Small intestine (tissue), 7 donors: Measurements from ENCODE around the gene LYRM9. TPM values are rescaled to one million over a fixed set of nuclear protein-coding genes. Genes with fewer than 3 reads are reported as not detected.
"Not testable (repeated sequence)": the region's sequence is repeated elsewhere in the genome, so short reads cannot be mapped to it uniquely, and the experiment has no call there.

ENCODE experiments used
- DNase-seq, 2 donors: peaks; one replicate each; pipeline versions ENCODE4 v3.0.0 to v3.0.0-alpha.2; 2013
- FAIRE-seq: peaks from 2 replicates; lab custom pipeline; 2012; peaks lifted over from hg19 to GRCh38; lab: Jason Lieb, UNC
- H3K27ac ChIP-seq, 3 donors: one replicate each; pipeline ENCODE4 v1.5.1; 2013; ENCODE audit warnings: low read length in 2 of 3, mild to moderate bottlenecking in 2 of 3, control low read depth in 1 of 3, inconsistent platforms in 1 of 3, low read depth in 1 of 3, moderate library complexity in 1 of 3
- H3K27me3 ChIP-seq, 3 donors: one replicate each; pipeline ENCODE4 v1.6.1; 2013; ENCODE audit warnings: low read length in 3 of 3, inconsistent platforms in 1 of 3; ENCODE audit not compliant: control insufficient read depth in 3 of 3, insufficient read depth in 3 of 3
- H3K36me3 ChIP-seq, 3 donors: one replicate each; pipeline ENCODE4 v1.6.1; 2013; ENCODE audit warnings: low read length in 3 of 3, inconsistent platforms in 1 of 3, low read depth in 1 of 3, mild to moderate bottlenecking in 1 of 3, moderate library complexity in 1 of 3; ENCODE audit not compliant: control insufficient read depth in 3 of 3, insufficient read depth in 2 of 3
- H3K4me1 ChIP-seq, 3 donors: one replicate each; pipeline ENCODE4 v1.6.1; 2013; ENCODE audit warnings: low read length in 2 of 3, inconsistent platforms in 1 of 3, low read depth in 1 of 3, mild to moderate bottlenecking in 1 of 3, moderate library complexity in 1 of 3; ENCODE audit not compliant: control insufficient read depth in 3 of 3, insufficient read depth in 2 of 3
- H3K4me3 ChIP-seq, 3 donors: one replicate each; pipeline ENCODE4 v1.5.1; 2013; ENCODE audit warnings: low read length in 3 of 3, control low read depth in 1 of 3, inconsistent platforms in 1 of 3, low read depth in 1 of 3, mild to moderate bottlenecking in 1 of 3, moderate library complexity in 1 of 3
- H3K9me3 ChIP-seq, 2 donors: one replicate each; pipeline ENCODE4 v1.6.1; 2013; ENCODE audit warnings: low read depth in 1 of 2, low read length in 1 of 2; ENCODE audit not compliant: control insufficient read depth in 2 of 2, insufficient read depth in 1 of 2
- WGBS, 3 donors: extraction: QIAGEN DNeasy Blood & Tissue Kit; methylation state at CpG; one replicate each; pipeline ENCODE4 v1.1.7; 2013; 5-methylcytosine and 5-hydroxymethylcytosine counted together
- polyA plus RNA-seq, 4 donors: library from polyadenylated mRNA; stranded (reverse) in 3 of 4; unstranded in 1 of 4; fragments of 200-250 nt in 3 of 4; fragments of 120-200 nt in 1 of 4; gene quantifications; one replicate each; pipeline versions ENCODE4 v1.2.1 to v1.2.3, GENCODE V29; 2013
- donor health status: healthy with polysubstance abuse.
- donor health status: control.
- donor health status: control.
- donor health status: Bipolar disorder and iron deficiency.
- donor health status: healthy.

LYRM9 gene
- polyA plus RNA-seq, 4 donors = 4.0 to 16.5 (median 9.4) TPM

DNA sequence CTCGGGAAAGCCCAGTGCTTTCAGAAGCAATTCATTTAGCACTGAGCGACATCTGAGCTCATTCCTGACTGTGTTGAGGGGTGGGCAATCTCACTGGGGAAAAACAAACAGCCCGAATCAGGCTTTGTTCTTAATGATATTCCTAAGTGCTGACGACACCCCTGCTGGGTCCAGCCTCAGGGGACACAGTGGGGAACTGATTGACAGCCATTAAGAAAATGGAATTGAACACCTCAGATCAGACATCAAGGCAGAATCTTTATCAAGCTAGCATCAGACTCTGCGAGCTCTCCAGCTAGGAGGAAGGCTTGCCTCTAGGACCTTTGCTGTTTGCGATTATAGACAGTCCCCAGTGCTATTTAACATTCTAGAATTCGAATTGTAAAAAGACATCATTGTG is 22.5 kb upstream of the LYRM9 start:
- FAIRE-seq (no peak), DNase-seq (no peak)
- H3K27me3 ChIP-seq = no peaks in the 10 kb centered on the region
- no peak overlapping the region for H3K4me3 ChIP-seq
- H3K36me3 ChIP-seq = no peaks in the 10 kb centered on the region
- H3K4me1 ChIP-seq = no peaks in the 10 kb centered on the region
- 53 to 81% (median 78%) methylated on average over 7 of the region's 7 CpGs for WGBS, 3 donors
- H3K27ac ChIP-seq = no peak overlapping the region
- no peaks in the 10 kb centered on the region for H3K9me3 ChIP-seq

DNA sequence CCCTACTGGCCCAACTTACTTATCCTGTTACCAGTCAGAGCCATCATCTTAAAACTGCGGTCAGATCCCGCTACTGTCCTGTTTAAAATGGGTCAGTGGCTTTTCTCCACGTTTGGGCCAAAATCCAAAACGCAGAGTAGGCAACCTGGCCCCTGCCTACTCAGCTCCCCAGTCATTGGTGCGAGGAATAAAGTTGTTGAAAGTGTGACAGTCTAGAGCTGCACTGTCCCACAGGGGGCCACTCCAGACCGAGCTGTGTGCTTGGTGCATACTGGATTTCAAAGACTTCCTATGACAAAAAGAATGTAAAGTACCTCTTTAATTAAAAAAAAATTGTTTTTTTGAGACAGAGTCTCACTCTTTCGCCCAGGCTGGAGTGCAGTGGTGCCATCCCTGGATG is 21.2 kb upstream of the LYRM9 start:
- no peak overlapping the region for H3K27ac ChIP-seq
- no peak for DNase-seq
- H3K4me3 ChIP-seq = no peak overlapping the region
- 77 to 91% (median 78%) methylated on average over 7 of the region's 7 CpGs for WGBS, 3 donors
- no peaks in the 10 kb centered on the region for H3K27me3 ChIP-seq
- no peaks in the 10 kb centered on the region for H3K36me3 ChIP-seq
- no peak for FAIRE-seq
- H3K4me1 ChIP-seq = no peaks in the 10 kb centered on the region
- H3K9me3 ChIP-seq = no peaks in the 10 kb centered on the region

DNA sequence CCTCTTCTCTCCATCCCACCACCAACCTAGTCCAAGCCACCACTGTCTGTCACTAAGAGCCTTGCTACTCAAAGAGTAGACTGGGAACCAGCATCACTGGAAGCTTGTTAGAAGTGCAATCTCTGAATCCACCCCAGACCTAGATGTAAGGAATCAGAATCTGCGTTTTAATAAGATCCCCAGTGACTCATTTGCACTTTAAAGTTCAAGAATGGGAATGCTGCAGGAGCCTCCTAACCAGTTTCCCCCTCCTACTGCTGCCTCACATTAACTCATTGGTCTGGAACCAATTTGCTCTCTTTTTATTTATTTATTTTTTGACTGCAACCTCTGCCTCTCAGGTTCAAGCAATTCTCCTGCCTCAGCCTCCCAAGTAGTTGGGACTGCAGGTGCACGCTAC is 19.8 kb upstream of the LYRM9 start:
- Histone ChIP-seq H3K4me3 (no peak overlapping the region), H3K36me3 (no peaks in the 10 kb centered on the region), H3K27ac (no peak overlapping the region), H3K27me3 (no peaks in the 10 kb centered on the region), H3K9me3 (no peaks in the 10 kb centered on the region), H3K4me1 (no peaks in the 10 kb centered on the region)
- FAIRE-seq = no peak
- DNase-seq = no peak
- WGBS, 3 donors = 78 to 83% (median 81%) methylated on average over 2 of the region's 2 CpGs

DNA sequence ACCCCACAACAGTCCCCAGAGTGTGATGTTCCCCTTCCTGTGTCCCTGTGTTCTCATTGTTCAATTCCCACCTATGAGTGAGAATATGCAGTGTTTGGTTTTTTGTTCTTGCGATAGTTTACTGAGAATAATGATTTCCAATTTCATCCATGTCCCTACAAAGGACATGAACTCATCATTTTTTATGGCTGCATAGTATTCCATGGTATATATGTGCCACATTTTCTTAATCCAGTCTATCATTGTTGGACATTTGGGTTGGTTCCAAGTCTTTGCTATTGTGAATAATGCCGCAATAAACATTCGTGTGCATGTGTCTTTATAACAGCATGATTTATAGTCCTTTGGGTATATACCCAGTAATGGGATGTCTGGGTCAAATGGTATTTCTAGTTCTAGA is 19.1 kb upstream of the LYRM9 start:
- H3K27me3 ChIP-seq, H3K4me3 ChIP-seq, H3K4me1 ChIP-seq, DNase-seq, FAIRE-seq, H3K36me3 ChIP-seq, H3K9me3 ChIP-seq, H3K27ac ChIP-seq: not testable (repeated sequence)
- WGBS, 3 donors = 58 to 75% (median 73%) methylated on average over 2 to 3 of the region's 3 CpGs

DNA sequence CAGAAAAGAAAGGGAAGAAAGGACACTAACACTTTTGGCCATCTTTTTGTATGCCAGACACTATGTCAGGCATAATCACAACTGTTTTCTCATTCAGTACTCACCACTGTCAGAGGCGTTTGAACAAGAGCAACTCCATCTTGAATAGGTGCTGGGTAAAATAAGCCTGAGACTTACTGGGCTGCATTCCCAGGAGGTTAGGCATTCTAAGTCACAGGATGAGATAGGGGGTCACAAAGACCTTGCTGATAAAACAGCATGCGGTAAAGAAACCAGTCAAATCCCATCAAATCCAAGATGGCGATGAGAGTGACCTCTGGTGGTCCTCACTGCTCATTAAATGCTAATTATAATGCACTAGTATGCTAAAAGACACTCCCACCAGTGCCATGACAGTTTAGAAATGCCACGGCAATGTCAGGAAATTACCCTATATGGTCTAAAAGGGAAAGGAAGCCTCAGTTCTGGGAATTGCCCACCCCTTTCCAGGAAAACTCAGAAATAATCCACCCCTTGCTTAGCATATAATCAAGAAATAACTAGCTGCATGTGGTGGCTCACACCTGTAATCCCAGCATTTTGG is 14.9 kb upstream of the LYRM9 start:
- 82 to 95% (median 90%) methylated on average over 4 of the region's 4 CpGs for WGBS, 3 donors

DNA sequence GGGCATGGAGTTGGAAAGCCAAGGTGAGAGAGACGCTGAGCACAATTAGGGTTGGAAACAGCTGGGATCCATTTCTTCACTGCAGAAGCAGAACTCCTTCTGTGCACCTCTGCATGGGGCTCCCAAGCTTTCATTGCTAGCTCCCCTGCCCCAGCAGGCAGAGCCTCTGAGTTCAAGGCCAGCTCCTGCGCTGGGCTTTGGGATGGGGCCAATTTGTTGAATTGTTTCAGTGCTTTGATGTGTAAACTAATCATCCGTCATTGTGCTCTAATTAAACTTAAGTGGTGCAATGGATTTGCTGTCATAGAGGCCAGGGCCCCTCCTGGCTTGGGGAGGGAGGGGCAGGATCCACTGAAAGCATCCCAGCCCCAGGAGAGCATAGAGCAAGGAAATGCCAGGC is 13.5 kb upstream of the LYRM9 start:
- DNase-seq = no peak
- Histone ChIP-seq H3K27me3 (no peaks in the 10 kb centered on the region), H3K9me3 (no peaks in the 10 kb centered on the region), H3K36me3 (no peaks in the 10 kb centered on the region), H3K4me1 (no peaks in the 10 kb centered on the region), H3K27ac (no peak overlapping the region), H3K4me3 (no peak overlapping the region)
- 26 to 47% (median 46%) methylated on average over 3 of the region's 3 CpGs for WGBS, 3 donors
- no peak for FAIRE-seq

More for the DNA sequence above, 14.9 kb upstream of the LYRM9 start:
- Histone ChIP-seq H3K36me3 (no peaks in the 10 kb centered on the region), H3K9me3 (no peaks in the 10 kb centered on the region), H3K4me1 (no peaks in the 10 kb centered on the region), H3K4me3 (no peak overlapping the region), H3K27ac (no peak overlapping the region), H3K27me3 (no peaks in the 10 kb centered on the region)
- no peak for DNase-seq
- FAIRE-seq = no peak

DNA sequence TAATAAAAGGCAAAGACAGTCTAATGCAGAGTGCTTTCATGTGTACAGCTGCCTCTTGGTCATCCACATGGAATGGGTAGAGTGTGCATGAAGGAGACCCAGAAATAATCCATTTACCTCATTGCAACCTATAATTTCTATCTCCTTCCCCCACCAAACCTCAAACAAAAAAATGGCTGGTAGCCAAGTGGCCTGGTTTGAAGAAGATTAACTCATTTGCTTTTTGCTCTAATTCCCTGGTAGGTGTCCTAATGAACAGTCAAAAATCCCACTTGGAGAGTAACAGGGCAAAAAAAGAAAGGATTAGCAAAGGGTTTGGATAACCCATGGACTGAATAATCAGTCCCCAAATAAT is 13.0 kb upstream of the LYRM9 start:
- H3K27ac ChIP-seq = no peak overlapping the region
- DNase-seq (no peak), FAIRE-seq (no peak)
- H3K4me1 ChIP-seq = no peaks in the 10 kb centered on the region
- H3K27me3 ChIP-seq = no peaks in the 10 kb centered on the region
- no peaks in the 10 kb centered on the region for H3K9me3 ChIP-seq
- H3K4me3 ChIP-seq = no peak overlapping the region
- H3K36me3 ChIP-seq = no peaks in the 10 kb centered on the region

DNA sequence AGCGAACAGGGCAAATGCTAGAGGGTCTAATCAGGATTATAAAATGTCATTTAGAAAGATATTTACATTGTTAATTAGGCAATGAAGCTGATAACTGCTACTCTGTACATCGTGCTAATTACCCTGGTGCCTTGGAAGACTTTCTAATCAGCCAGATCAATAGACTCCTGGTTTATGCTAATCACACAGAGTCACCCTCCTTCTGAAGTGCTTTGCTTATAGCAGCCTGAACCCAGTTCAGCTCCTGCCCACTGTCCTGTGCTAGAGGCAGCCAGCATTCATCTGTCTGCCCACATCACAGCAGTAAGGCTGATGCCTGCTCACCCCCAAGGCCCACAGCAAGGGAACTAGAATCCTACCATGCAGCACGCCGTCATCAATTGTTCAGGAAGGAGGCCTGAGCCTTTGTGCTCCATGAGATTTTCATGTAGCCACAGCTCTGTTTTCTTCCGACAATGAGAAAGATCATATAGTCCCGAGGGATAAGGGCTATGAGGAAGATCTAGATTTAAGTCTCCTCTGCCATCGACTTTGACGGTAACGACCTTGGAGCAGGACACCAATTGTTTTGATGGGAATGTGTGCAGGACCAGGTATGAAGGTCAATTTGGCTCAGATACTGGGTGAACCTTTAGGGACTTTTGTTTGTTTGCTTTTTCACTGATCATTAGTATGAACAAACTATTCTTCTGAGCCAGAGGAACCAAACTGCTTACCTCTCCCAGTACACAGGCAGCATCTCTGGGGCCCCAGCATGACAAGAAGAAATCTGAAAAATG is 12.5 kb upstream of the LYRM9 start:
- WGBS, 3 donors = 65 to 74% (median 73%) methylated on average over 9 of the region's 9 CpGs
- Histone ChIP-seq H3K27me3 (no peaks in the 10 kb centered on the region), H3K36me3 (no peaks in the 10 kb centered on the region), H3K4me3 (no peak overlapping the region), H3K27ac (no peak overlapping the region), H3K4me1 (no peaks in the 10 kb centered on the region), H3K9me3 (no peaks in the 10 kb centered on the region)
- FAIRE-seq (no peak), DNase-seq (no peak)
